ENCODE measurements around the gene SMIM36.
"Not testable (repeated sequence)": the region's sequence is repeated elsewhere in the genome, so short reads cannot be mapped to it uniquely, and the experiment has no call there.

SMIM36 gene

DNA sequence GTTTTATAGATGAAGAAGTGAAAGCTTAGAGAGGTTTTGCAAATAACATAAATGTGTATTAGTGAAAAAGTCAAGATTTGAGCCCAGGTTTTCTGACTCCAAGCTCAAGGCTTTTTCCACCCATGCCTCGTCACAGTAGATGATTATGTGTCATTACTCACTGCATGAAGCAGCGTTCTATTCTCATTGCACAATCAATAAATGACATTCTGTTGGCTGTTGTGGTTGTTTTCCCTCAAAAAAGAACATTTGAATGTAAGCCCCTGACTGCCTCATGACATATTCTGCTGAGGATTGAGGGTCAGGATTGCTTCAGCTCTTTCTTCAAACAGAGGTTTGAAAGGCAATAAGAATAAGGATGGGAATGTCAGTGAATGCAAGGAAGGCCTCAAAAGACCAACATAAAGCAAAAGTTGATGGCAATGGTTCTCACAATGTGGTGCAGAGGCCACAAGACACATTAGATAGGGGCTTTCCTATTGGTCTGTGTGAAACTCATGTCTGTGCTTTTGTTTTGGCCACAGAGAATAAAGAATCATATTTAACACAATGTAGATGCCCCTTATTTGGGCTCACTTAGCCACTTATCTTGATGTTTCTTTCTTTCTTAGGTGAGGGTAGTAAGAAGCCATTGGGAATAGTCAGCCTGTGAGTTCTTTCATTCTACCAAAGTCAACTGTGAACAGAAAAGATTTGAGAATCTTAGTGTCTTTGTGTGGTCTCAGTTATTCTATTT lies 84.2 kb downstream of the SMIM36 start:
- no peak overlapping the region for H3K4me3 ChIP-seq
- no peak for DNase-seq (ENCODE audit: low spot score)
- TF ChIP-seq, protein P1, sequence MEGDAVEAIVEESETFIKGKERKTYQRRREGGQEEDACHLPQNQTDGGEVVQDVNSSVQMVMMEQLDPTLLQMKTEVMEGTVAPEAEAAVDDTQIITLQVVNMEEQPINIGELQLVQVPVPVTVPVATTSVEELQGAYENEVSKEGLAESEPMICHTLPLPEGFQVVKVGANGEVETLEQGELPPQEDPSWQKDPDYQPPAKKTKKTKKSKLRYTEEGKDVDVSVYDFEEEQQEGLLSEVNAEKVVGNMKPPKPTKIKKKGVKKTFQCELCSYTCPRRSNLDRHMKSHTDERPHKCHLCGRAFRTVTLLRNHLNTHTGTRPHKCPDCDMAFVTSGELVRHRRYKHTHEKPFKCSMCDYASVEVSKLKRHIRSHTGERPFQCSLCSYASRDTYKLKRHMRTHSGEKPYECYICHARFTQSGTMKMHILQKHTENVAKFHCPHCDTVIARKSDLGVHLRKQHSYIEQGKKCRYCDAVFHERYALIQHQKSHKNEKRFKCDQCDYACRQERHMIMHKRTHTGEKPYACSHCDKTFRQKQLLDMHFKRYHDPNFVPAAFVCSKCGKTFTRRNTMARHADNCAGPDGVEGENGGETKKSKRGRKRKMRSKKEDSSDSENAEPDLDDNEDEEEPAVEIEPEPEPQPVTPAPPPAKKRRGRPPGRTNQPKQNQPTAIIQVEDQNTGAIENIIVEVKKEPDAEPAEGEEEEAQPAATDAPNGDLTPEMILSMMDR (IDR thresholded peaks at IDR 0.05) = no peak
- peak overlapping the region in 1 of 2 donors; percentile 31 for H3K27ac ChIP-seq

DNA sequence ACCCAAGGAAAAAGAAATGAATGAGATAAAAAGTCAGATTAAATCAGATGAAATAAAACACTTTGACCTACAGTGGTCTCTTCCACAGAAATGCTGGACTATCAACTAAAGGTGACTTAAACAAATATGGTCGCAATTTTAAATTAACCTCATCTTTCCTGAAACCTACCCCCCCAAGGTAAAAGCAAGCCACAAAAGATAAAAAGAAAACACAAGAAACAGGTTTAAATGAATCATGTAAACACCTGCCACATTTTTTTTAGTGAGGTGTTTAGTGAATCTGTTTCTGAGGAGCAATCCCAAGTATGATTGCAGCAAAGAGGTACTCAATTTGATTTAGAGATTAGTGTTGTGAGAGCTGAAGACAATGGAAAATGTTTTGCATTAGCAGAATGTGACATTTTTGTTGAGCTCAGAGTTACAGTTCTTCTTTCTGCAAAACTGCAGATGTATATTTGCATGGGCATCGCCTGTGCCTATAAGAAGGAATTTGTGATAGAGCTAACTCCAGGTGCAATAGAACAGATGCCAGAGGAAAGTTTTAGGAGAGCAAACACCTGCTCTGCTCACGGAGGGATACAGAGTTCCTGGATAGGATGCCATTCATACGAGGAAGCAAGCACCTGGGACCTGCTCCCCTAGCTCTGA lies 86.2 kb downstream of the SMIM36 start:
- Histone ChIP-seq H3K4me3 (no peak overlapping the region), H3K27ac (no peak overlapping the region)
- DNase-seq (ENCODE audit: low spot score) = no peak
- TF ChIP-seq, protein P1 (IDR thresholded peaks at IDR 0.05) = no peak

DNA sequence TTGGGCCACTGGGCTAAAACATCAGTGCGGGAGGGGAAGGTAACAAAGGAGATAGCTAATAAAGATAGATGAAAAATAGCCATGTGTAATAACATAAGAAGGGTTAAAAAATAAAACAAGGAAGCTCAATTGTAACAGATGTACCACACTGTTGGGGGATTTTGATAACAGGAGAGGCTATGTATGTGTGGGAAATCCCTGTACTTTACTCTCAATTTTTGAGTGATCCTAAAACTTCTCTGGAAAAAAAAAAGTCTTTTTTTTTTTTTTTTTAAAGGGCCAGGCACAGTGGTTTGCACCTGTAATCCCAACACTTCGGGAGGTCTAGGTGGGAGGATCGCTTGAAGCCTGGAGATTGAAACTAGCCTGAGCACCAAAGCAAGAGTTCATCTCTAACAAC lies 87.7 kb downstream of the SMIM36 start:
- Histone ChIP-seq H3K4me3 (no peak overlapping the region), H3K27ac (no peak overlapping the region)
- TF ChIP-seq, protein P1 (IDR thresholded peaks at IDR 0.05) = no peak
- DNase-seq (ENCODE audit: low spot score) = no peak

DNA sequence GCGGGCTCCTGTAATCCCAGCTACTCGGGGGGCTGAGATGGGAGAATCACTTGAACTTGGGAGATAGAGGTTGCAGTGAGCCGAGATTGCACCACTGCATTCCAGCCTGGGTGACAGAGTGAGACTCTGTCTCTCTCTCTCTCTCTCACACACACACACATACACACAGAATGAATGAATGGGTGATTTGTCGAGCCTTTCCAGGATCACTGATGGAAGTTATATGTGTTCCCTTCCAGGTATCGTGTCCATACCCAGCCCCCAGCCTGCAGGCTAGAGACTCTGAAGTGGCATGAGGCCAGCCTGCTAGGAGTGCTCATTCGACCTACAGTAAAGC lies 88.5 kb downstream of the SMIM36 start:
- DNase-seq (ENCODE audit: low spot score); H3K4me3 ChIP-seq; H3K27ac ChIP-seq: not testable (repeated sequence)

DNA sequence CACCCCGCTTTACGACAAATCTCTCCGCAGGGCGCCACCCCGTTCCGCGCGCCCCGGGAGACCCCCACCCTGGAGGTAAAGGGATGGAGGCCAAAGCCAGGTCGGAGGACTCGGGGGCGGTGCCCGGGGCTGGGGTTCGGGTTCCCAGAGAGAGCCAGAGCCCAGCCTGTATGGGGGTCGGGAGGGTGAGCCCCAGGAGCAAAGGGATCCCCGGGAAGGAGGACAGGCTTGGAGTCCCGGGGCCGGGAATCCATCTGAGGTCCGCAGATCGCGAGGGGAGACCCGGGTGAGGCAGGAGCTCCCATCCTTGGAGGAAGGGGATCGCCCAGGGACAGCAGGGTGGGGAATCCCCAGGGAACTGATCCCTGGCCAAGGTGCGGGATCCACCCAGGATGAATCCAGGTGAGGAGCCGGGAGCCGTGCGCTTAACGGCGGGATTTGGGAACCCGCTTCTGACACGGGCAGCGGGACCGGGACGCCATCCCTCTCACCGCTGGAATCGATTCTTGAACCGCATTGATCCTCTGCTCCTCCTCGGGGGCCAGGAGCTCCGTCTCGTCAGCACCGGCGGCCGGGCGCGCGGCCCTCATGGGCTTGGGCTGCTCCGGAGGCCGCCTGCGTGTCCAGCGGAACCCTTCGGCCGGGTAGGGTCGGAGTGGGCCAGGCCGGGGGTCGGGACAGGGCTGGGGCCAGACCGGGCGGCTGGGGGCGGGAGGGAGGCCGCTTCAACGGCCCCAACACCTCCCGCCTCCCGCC lies 89.9 kb downstream of the SMIM36 start, which contains the start of gene MMD:
Gene MMD (minus strand): TSS at position 657 of the 756 bp plus-strand sequence. CDS start 140 bp downstream, at position 517.
- DNase-seq (ENCODE audit: low spot score) = peak; percentile 81
- H3K27ac ChIP-seq = peak within 1 kb of the TSS; percentile 82 to 83
- peak within 1 kb of the TSS; percentile 88 for H3K4me3 ChIP-seq
- TF ChIP-seq, protein P1 (IDR thresholded peaks at IDR 0.05) = no peak

DNA sequence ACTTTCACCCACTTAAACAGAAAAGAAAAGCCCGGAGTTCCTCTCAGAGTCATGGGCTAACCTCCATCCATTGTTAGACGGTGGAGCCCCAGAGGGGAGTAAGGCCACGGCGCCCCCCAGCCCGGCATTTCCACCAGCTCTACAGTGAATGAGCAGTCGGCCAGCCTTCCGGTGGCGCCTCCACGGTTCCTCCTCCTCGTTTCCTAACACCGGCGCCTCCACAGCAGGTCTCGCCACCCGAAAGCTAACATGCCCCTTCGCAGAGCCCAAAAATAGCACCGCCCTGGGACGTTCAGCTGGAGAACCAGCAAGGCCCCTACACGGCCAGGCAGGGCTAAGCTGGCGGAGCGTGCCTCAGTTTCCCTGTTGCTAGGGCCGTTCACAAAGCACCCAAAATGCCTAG lies 90.5 kb downstream of the SMIM36 start:
- H3K4me3 ChIP-seq = peak overlapping the region; percentile 88
- TF ChIP-seq, protein P1 (IDR thresholded peaks at IDR 0.05) = no peak
- peak overlapping the region; percentile 82 to 83 for H3K27ac ChIP-seq
- DNase-seq (ENCODE audit: low spot score) = peak; percentile 80

DNA sequence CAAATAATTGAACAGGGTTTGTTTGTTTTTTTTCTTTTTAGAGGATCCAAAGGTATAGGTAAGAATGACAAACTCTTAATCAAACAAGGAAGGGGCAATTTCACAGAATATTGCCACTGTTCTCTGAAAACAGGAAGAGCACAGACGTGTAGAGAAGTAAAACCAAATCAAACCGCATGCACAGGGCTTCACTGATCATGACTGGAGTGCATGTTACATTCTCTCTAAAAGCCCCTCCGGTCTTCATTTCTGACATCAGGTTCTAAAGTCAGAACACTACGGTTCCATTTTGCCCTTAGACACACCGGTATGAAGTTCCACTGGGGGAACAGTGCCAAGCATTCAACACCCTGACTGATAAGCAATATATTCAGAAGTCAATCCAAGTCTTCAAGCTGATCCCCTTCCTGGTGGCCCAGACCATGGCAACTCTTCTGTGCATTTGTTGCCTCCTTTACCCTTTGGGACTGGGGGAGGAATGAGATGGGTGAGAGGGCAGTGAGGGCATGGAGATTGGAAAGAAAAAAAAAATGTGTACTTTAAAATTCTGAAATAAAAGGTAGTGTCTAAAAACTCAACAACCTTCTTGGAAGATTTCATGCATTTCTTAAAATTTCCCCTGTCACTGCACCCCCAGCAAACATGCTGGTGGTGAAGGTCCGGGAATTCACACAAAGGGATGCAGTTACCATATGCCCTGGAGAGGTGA lies 91.0 kb downstream of the SMIM36 start:
- no peak for DNase-seq (ENCODE audit: low spot score)
- Histone ChIP-seq H3K4me3 (peak overlapping the region; percentile 88), H3K27ac (peak overlapping the region; percentile 82 to 83)
- TF ChIP-seq, protein P1 (IDR thresholded peaks at IDR 0.05) = no peak
